Endometrium (tissue), 2 donors: ENCODE measurements around the gene CPEB3.
"Not testable (repeated sequence)": the region's sequence is repeated elsewhere in the genome, so short reads cannot be mapped to it uniquely, and the experiment has no call there.

Experiments
- FAIRE-seq: peaks from 2 replicates; lab custom pipeline; 2012; peaks lifted over from hg19 to GRCh38; lab: Jason Lieb, UNC
- donor health status: control.
- donor health status: control.

Gene CPEB3

GRCh38 chr10:92141147-92141546 is 149.7 kb downstream of the CPEB3 start:
- FAIRE-seq, result not testable (repeated sequence)

- FAIRE-seq, result not testable (repeated sequence)
These were observed 156.8 kb downstream of the CPEB3 start for GRCh38 chr10:92134049-92134448.

- FAIRE-seq, result no peak
These were observed 159.5 kb downstream of the CPEB3 start for GRCh38 chr10:92131275-92131820.

GRCh38 chr10:92130622-92131274 is 160.1 kb downstream of the CPEB3 start:
- FAIRE-seq, result no peak

GRCh38 chr10:92126100-92126650 is 164.7 kb downstream of the CPEB3 start:
- no peak for FAIRE-seq

- no peak for FAIRE-seq
These were observed 165.7 kb downstream of the CPEB3 start for GRCh38 chr10:92125144-92125543.

- no peak for FAIRE-seq
These were observed 166.2 kb downstream of the CPEB3 start for GRCh38 chr10:92124616-92125143.

- FAIRE-seq, result no peak
These were observed 166.9 kb downstream of the CPEB3 start for GRCh38 chr10:92124020-92124419.

GRCh38 chr10:92122941-92123450 is 167.9 kb downstream of the CPEB3 start:
- no peak for FAIRE-seq

GRCh38 chr10:92121686-92122492 is 169.0 kb downstream of the CPEB3 start:
- no peak for FAIRE-seq

GRCh38 chr10:92119340-92119739 is 171.5 kb downstream of the CPEB3 start:
- FAIRE-seq, result no peak

GRCh38 chr10:92114917-92115316 is 176.0 kb downstream of the CPEB3 start:
- FAIRE-seq, result not testable (repeated sequence)

- no peak for FAIRE-seq
These were observed 176.8 kb downstream of the CPEB3 start for GRCh38 chr10:92113911-92114600.

- no peak for FAIRE-seq
These were observed 178.4 kb downstream of the CPEB3 start for GRCh38 chr10:92112462-92112861.

- FAIRE-seq, result no peak
These were observed 179.4 kb downstream of the CPEB3 start for GRCh38 chr10:92111336-92111939.

- no peak for FAIRE-seq
These were observed 180.7 kb downstream of the CPEB3 start for GRCh38 chr10:92110039-92110794.

- FAIRE-seq, result no peak
These were observed 182.1 kb downstream of the CPEB3 start for GRCh38 chr10:92108747-92109146.

GRCh38 chr10:92108120-92108519 is 182.8 kb downstream of the CPEB3 start:
- FAIRE-seq, result no peak

GRCh38 chr10:92103376-92104090 is 187.3 kb downstream of the CPEB3 start:
- no peak for FAIRE-seq

GRCh38 chr10:92102601-92103213 is 188.2 kb downstream of the CPEB3 start:
- no peak for FAIRE-seq
